Liver (tissue), 3 donors: ENCODE measurements around the gene UMAD1.

Experiments used
- FOXA1 ChIP-seq: IDR thresholded peaks from 2 replicates; pipeline ENCODE4 v1.6.1; 2016; ENCODE audit warnings: antibody characterized with exemption
- FOXA2 ChIP-seq: IDR thresholded peaks from 2 replicates; pipeline ENCODE4 v1.6.1; 2016; ENCODE audit warnings: antibody characterized with exemption
- GABPA ChIP-seq, 2 donors: IDR thresholded peaks in 1 of 2; conservative IDR thresholded peaks in 1 of 2; 2 replicates each; pipeline ENCODE4 v1.6.1; 2016; ENCODE audit warnings: antibody characterized with exemption in 2 of 2, mild to moderate bottlenecking in 1 of 2, moderate library complexity in 1 of 2
- JUND ChIP-seq, 2 donors: IDR thresholded peaks; 2 replicates each; pipeline ENCODE4 v1.6.1; 2016; ENCODE audit warnings: antibody characterized with exemption in 2 of 2
- RAD21 ChIP-seq, 2 donors: IDR thresholded peaks; 2 replicates each; pipeline ENCODE4 v1.6.1; 2016; ENCODE audit warnings: antibody characterized with exemption in 2 of 2, mild to moderate bottlenecking in 2 of 2
- RXRA ChIP-seq, 2 donors: IDR thresholded peaks; 2 replicates each; pipeline ENCODE4 v1.6.1; 2017 to 2018; ENCODE audit warnings: antibody characterized with exemption in 2 of 2, mild to moderate bottlenecking in 1 of 2
- SP1 ChIP-seq: IDR thresholded peaks from 2 replicates; pipeline ENCODE4 v1.6.1; 2018; ENCODE audit warnings: antibody characterized with exemption, mild to moderate bottlenecking
- TAF1 ChIP-seq: conservative IDR thresholded peaks from 2 replicates; pipeline ENCODE4 v1.6.1; 2016; ENCODE audit warnings: antibody characterized with exemption, mild to moderate bottlenecking
- TF ChIP-seq, protein P1 (sequence below): IDR thresholded peaks from 2 replicates; pipeline ENCODE4 v1.6.1; 2016; ENCODE audit warnings: antibody characterized with exemption, mild to moderate bottlenecking
- TF ChIP-seq, protein P2 (sequence below): fragments of 150-350 bp; IDR thresholded peaks from 2 replicates; pipeline ENCODE4 v1.5.1; 2017; ENCODE audit warnings: improper control_type of control experiment, low read depth, low read length; ENCODE audit not compliant: missing input control
- TF ChIP-seq, protein P3 (sequence below): IDR thresholded peaks from 2 replicates; pipeline ENCODE4 v1.6.1; 2016; ENCODE audit warnings: antibody characterized with exemption
- TF ChIP-seq, protein P4 (sequence below): IDR thresholded peaks from 2 replicates; pipeline ENCODE4 v1.6.1; 2016; ENCODE audit warnings: antibody characterized with exemption
- donor health status: healthy.
- donor health status: healthy.

DNA sequence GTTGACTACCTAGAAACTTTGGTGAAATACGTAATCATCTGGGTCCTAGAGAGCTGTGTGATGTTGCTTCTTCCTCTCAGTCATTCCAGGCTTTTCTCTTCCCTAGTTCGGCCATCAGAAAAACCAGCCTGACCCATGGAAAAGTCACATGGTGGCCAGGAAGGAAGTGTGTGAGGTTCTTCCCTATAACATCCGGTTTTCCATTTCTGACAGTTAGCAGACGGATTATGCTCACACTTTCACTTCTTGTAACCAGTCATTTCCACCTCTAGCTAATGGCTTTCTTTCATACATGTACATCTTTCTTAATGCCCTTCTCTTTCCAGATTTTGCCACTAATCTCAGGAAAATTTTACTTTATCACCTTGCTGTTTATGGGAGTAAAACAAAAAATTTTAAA lies 218.0 kb downstream of the UMAD1 start:
- TF ChIP-seq, protein P1, sequence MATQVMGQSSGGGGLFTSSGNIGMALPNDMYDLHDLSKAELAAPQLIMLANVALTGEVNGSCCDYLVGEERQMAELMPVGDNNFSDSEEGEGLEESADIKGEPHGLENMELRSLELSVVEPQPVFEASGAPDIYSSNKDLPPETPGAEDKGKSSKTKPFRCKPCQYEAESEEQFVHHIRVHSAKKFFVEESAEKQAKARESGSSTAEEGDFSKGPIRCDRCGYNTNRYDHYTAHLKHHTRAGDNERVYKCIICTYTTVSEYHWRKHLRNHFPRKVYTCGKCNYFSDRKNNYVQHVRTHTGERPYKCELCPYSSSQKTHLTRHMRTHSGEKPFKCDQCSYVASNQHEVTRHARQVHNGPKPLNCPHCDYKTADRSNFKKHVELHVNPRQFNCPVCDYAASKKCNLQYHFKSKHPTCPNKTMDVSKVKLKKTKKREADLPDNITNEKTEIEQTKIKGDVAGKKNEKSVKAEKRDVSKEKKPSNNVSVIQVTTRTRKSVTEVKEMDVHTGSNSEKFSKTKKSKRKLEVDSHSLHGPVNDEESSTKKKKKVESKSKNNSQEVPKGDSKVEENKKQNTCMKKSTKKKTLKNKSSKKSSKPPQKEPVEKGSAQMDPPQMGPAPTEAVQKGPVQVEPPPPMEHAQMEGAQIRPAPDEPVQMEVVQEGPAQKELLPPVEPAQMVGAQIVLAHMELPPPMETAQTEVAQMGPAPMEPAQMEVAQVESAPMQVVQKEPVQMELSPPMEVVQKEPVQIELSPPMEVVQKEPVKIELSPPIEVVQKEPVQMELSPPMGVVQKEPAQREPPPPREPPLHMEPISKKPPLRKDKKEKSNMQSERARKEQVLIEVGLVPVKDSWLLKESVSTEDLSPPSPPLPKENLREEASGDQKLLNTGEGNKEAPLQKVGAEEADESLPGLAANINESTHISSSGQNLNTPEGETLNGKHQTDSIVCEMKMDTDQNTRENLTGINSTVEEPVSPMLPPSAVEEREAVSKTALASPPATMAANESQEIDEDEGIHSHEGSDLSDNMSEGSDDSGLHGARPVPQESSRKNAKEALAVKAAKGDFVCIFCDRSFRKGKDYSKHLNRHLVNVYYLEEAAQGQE, result no peak
- TF ChIP-seq, protein P2, sequence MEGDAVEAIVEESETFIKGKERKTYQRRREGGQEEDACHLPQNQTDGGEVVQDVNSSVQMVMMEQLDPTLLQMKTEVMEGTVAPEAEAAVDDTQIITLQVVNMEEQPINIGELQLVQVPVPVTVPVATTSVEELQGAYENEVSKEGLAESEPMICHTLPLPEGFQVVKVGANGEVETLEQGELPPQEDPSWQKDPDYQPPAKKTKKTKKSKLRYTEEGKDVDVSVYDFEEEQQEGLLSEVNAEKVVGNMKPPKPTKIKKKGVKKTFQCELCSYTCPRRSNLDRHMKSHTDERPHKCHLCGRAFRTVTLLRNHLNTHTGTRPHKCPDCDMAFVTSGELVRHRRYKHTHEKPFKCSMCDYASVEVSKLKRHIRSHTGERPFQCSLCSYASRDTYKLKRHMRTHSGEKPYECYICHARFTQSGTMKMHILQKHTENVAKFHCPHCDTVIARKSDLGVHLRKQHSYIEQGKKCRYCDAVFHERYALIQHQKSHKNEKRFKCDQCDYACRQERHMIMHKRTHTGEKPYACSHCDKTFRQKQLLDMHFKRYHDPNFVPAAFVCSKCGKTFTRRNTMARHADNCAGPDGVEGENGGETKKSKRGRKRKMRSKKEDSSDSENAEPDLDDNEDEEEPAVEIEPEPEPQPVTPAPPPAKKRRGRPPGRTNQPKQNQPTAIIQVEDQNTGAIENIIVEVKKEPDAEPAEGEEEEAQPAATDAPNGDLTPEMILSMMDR, result no peak
- TF ChIP-seq, protein P3, sequence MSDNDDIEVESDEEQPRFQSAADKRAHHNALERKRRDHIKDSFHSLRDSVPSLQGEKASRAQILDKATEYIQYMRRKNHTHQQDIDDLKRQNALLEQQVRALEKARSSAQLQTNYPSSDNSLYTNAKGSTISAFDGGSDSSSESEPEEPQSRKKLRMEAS, result no peak
- no peak for TF ChIP-seq TAF1
- TF ChIP-seq RAD21 (IDR thresholded peaks at IDR 0.05), result no peak
- no peak for TF ChIP-seq JUND (IDR thresholded peaks at IDR 0.05)
- TF ChIP-seq GABPA (IDR thresholded peaks at IDR 0.05 in 1 of 2, conservative IDR thresholded peaks at IDR 0.05 in 1 of 2), result peak in 1 of 2 donors; percentile 21
- TF ChIP-seq FOXA1, result no peak
- no peak for TF ChIP-seq SP1
- TF ChIP-seq, protein P4, sequence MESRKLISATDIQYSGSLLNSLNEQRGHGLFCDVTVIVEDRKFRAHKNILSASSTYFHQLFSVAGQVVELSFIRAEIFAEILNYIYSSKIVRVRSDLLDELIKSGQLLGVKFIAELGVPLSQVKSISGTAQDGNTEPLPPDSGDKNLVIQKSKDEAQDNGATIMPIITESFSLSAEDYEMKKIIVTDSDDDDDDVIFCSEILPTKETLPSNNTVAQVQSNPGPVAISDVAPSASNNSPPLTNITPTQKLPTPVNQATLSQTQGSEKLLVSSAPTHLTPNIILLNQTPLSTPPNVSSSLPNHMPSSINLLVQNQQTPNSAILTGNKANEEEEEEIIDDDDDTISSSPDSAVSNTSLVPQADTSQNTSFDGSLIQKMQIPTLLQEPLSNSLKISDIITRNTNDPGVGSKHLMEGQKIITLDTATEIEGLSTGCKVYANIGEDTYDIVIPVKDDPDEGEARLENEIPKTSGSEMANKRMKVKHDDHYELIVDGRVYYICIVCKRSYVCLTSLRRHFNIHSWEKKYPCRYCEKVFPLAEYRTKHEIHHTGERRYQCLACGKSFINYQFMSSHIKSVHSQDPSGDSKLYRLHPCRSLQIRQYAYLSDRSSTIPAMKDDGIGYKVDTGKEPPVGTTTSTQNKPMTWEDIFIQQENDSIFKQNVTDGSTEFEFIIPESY, result no peak
- TF ChIP-seq RXRA (IDR thresholded peaks at IDR 0.05), result no peak
- no peak for TF ChIP-seq FOXA2
